ENCODE data around the gene LINGO4. TPM values are rescaled to one million over a fixed set of nuclear protein-coding genes. Genes with fewer than 3 reads are reported as not detected.
A peak's percentile ranks its signal among the peaks of the same experiment; 100 is the strongest.

LINGO4 gene
- total RNA-seq, 1 experiment from 2014 or later, result not detected

DNA sequence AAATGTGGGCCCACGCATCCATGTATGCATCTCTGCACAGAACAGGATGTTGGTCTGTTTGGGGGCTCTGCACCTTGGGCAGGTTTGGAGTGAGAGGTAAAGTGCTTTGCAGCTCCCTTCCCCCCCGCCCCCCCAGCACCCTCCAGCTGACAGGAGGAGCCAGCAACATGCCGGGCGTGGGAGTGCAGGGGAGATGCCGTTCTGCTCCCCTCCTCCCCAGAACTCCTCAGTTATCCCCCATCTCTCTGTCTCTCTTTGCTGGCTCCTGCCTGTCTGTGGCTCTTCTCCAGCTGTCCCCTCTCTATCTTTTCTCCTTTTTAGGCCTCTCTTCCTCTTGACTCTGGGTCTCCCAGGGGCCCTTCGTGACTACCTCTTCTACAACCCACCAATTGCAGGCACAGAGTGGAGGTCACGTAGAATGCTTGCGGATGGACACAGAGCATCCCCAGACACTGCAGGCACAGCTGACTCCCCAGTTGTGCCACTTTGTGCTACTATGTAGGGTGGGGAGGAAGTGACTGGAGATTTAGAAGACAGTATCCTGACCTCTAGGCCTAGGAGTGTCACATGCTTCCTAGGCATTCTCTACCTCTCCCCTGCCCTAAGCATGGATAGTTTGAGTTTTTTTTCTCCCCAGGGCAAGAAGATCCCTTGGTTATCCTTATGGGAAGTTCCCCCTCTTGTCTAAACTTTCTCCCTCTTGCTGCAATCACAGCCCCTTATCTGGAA lies 28.1 kb upstream of the LINGO4 start:
- peaks cover 46% of the 10 kb centered on the region for H3K4me1 ChIP-seq (replicated peaks; ENCODE audit: insufficient read depth)
- H3K27me3 ChIP-seq (ENCODE audit: insufficient read depth, low read depth), result no peaks in the 10 kb centered on the region
- H3K9me2 ChIP-seq (ENCODE audit: insufficient read depth), result no peaks in the 10 kb centered on the region
- H3K36me3 ChIP-seq (ENCODE audit: low read depth), result no peaks in the 10 kb centered on the region
- no peaks in the 10 kb centered on the region for H4K20me1 ChIP-seq (ENCODE audit: insufficient read depth)
- BruUV-seq (replicated peaks), result no TSS peak
- H2AFZ ChIP-seq, result no peak overlapping the region
- ChIA-PET POLR2A (ENCODE audit: unreplicated experiment) (no interaction called here), CTCF (no interaction called here)
- H3K27ac ChIP-seq, result no peak overlapping the region
- peak in 1 of 2 experiments; percentile 5 for DNase-seq
- H3K4me2 ChIP-seq, result no peak overlapping the region
- no peak overlapping the region for H3K4me3 ChIP-seq
- peaks cover 10% of the 10 kb centered on the region for H3F3A ChIP-seq (ENCODE audit: insufficient read depth, low read depth)
- no peaks in the 10 kb centered on the region for H3K9me3 ChIP-seq (ENCODE audit: insufficient read depth, low read depth)
- 0 out of 2 replicates have a peak, but pooled peaks cover 5% of the 10 kb centered on the region for H3K79me2 ChIP-seq (ENCODE audit: low read depth)
- TF ChIP-seq EZH2 (IDR thresholded peaks at IDR 0.05; ENCODE audit: low read depth) (no peak), CTCF (conservative IDR thresholded peaks at IDR 0.05) (no peak)
- intact Hi-C loops (cut with micrococcal nuclease; ENCODE audit: unreplicated experiment), result loop anchor here (10.0 kb wide), 1 partner anchor 549 kb away; the partner anchor contains the start of gene ZNF687

DNA sequence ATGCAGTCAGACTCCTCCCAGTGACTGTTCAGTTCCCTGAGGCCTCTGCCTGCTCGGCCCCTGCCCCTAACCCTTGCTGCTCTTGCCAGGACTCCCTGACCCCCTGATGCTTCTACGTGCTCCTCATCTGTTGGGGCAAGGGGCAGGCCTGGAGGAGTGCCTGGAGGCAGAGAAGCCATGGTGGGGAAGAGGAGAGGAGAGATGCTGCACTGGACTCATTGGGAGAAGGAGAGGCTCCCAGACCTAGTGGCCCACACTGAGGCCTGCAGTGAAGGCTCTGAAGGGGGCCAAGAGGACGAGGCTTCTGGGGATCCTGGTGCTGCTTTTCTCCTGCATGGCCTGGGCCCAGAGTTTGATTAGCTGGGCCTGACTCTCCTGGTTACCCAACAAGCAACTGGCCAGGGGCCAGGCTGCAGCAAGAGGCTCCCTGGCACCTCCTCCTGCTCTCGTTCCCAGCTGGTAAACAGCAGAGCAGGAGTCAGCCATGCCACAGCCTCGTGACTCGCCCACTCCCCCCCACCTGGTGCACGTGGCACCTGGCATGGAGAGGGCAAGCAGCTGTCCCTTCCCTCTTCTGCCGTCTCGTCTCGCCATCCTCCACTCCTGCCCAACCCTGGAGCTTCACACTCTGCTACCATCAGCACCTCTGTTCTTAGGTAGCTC lies 27.2 kb upstream of the LINGO4 start:
- ChIA-PET CTCF (no interaction called here), POLR2A (ENCODE audit: unreplicated experiment) (no interaction called here)
- no peaks in the 10 kb centered on the region for H3K9me3 ChIP-seq (ENCODE audit: insufficient read depth, low read depth)
- BruUV-seq (replicated peaks), result no TSS peak
- H3K4me3 ChIP-seq, result no peak overlapping the region
- H3F3A ChIP-seq (ENCODE audit: insufficient read depth, low read depth), result peaks cover 10% of the 10 kb centered on the region
- 0 out of 2 replicates have a peak, but pooled peaks cover under 1% of the 10 kb centered on the region for H3K79me2 ChIP-seq (ENCODE audit: low read depth)
- no peaks in the 10 kb centered on the region for H3K27me3 ChIP-seq (ENCODE audit: insufficient read depth, low read depth)
- H3K9me2 ChIP-seq (ENCODE audit: insufficient read depth), result no peaks in the 10 kb centered on the region
- no peak overlapping the region for H3K27ac ChIP-seq
- TF ChIP-seq EZH2 (IDR thresholded peaks at IDR 0.05; ENCODE audit: low read depth), result no peak
- no peak for TF ChIP-seq CTCF (conservative IDR thresholded peaks at IDR 0.05)
- no peak overlapping the region for H2AFZ ChIP-seq
- intact Hi-C loops (cut with micrococcal nuclease; ENCODE audit: unreplicated experiment), result loop anchor here (10.0 kb wide), 1 partner anchor 548 kb away; the partner anchor contains the start of gene ZNF687
- peaks cover 41% of the 10 kb centered on the region for H3K4me1 ChIP-seq (replicated peaks; ENCODE audit: insufficient read depth)
- H4K20me1 ChIP-seq (ENCODE audit: insufficient read depth), result no peaks in the 10 kb centered on the region
- peak in 1 of 2 experiments; percentile 46 for DNase-seq
- H3K36me3 ChIP-seq (ENCODE audit: low read depth), result no peaks in the 10 kb centered on the region
- H3K4me2 ChIP-seq, result no peak overlapping the region

DNA sequence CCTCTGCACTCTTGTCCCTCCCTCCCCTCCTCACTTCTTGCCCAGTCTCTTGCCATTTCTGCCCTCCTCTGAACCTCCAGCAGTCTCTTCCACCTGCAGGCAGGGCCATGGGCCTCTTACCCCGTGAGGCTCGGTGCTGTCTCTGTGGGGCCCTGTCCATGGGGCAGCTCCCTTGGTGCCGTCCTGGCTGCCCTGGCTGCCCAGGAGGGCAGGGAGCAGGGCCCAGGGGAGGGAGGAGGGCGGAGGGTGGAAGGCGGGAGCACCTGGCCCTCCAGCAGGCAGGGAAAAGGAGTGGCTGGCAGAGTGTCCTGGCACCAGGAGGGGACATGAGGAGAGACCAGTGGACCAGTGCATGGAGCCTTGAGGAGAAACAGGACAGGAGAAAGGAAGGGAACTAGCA lies 26.4 kb upstream of the LINGO4 start, which contains the start of gene RORC:
Gene RORC (minus strand): TSS at position 198 of the 400 bp plus-strand sequence. CDS start 38 bp downstream, at position 160.
- no peaks in the 10 kb centered on the region for H3K79me2 ChIP-seq (ENCODE audit: low read depth)
- DNase-seq, result no peak
- no peaks in the 10 kb centered on the region for H3K9me2 ChIP-seq (ENCODE audit: insufficient read depth)
- no peak within 1 kb of the TSS for H3K4me3 ChIP-seq
- peaks cover 34% of the 10 kb centered on the region for H3K4me1 ChIP-seq (replicated peaks; ENCODE audit: insufficient read depth)
- peak within 1 kb of the TSS; percentile 31; the same call in 1 of the 2 replicates for H3K4me2 ChIP-seq
- H4K20me1 ChIP-seq (ENCODE audit: insufficient read depth), result no peaks in the 10 kb centered on the region
- no peaks in the 10 kb centered on the region for H3K9me3 ChIP-seq (ENCODE audit: insufficient read depth, low read depth)
- no peaks in the 10 kb centered on the region for H3K36me3 ChIP-seq (ENCODE audit: low read depth)
- TF ChIP-seq CTCF (conservative IDR thresholded peaks at IDR 0.05), result no peak
- no peak for TF ChIP-seq EZH2 (IDR thresholded peaks at IDR 0.05; ENCODE audit: low read depth)
- no peak within 1 kb of the TSS for H3K27ac ChIP-seq
- ChIA-PET POLR2A (ENCODE audit: unreplicated experiment) (no interaction called here), CTCF (no interaction called here)
- no peaks in the 10 kb centered on the region for H3K27me3 ChIP-seq (ENCODE audit: insufficient read depth, low read depth)
- H2AFZ ChIP-seq, result no peak within 1 kb of the TSS
- no TSS peak for BruUV-seq (replicated peaks)
- intact Hi-C loops (cut with micrococcal nuclease; ENCODE audit: unreplicated experiment), result loop anchor here (10.0 kb wide), 1 partner anchor 547 kb away; the partner anchor contains the start of gene ZNF687
- H3F3A ChIP-seq (ENCODE audit: insufficient read depth, low read depth), result peaks cover 6% of the 10 kb centered on the region; the same call in 1 of the 2 replicates
